ENCODE measurements around the gene ALG14. TPM values are rescaled to one million over a fixed set of nuclear protein-coding genes. Genes with fewer than 3 reads are reported as not detected.

Gene ALG14
- total and polyA plus RNA-seq, 2 donors (not counting 3 experiments of a cell fraction or from before 2014, with no cell fraction given), result 2.6 to 8.6 TPM

DNA sequence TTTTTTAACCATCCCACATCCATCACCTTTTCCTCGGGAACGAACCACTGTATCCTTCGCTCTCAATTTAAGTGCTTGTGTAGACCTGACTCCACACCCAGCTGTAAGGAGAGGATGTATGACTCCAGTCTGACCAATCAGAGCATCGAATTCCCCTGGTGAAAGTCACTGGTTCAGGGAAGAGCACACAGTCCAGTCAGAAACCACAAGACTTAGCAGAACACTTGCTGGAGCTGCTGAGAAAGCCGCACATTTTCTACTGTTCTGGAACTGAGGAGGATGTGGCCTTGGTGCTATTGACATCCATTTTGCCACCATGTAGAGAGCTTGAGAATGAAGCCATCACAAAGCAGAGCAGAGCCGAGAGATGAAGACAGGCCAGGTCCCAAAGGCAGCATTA, 86.0 kb downstream of the ALG14 start:
- Histone ChIP-seq H3K4me3 (replicated peaks in 1 of 3; ENCODE audit: insufficient read depth in 1 of 3, low read depth in 1 of 3, low read length in 3 of 3) (no peak overlapping the region), H3K9me3 (replicated peaks; ENCODE audit: control insufficient read depth, insufficient read depth, low read length) (no peaks in the 10 kb centered on the region), H3K79me2 (ENCODE audit: control insufficient read depth, insufficient read depth, low read length) (no peaks in the 10 kb centered on the region), H3K27ac (ENCODE audit: insufficient read depth, low read depth, low read length) (no peak overlapping the region), H3K9ac (replicated peaks; ENCODE audit: extremely low read depth, insufficient read depth, low read length) (no peak overlapping the region), H2AFZ (ENCODE audit: low read depth, low read length) (no peak overlapping the region), H4K20me1 (replicated peaks; ENCODE audit: control insufficient read depth, extremely low read depth, insufficient read depth, low read length) (no peaks in the 10 kb centered on the region), H3K4me2 (ENCODE audit: insufficient read depth, low read length) (no peak overlapping the region), H3K4me1 (ENCODE audit: control insufficient read depth, extremely low read depth, insufficient read depth, low read length) (peaks cover 17% of the 10 kb centered on the region), H3K9me1 (replicated peaks; ENCODE audit: control insufficient read depth, extremely low read depth, insufficient read depth, low read length) (no peaks in the 10 kb centered on the region), H3K27me3 (ENCODE audit: control insufficient read depth in 2 of 2, insufficient read depth in 2 of 2, low read length in 2 of 2) (no peaks in the 10 kb centered on the region), H3K36me3 (ENCODE audit: control insufficient read depth in 2 of 2, extremely low read depth in 1 of 2, insufficient read depth in 2 of 2, low read length in 2 of 2) (no peaks in the 10 kb centered on the region)
- no TSS peak for BruUV-seq (replicated peaks)
- intact Hi-C loops (cut with micrococcal nuclease), result no loop called here
- ChIA-PET POLR2A (no interaction called here), CTCF (interaction anchor here (1.7 kb wide), 1 partner anchor 50 kb away, joined by 5 read pairs; no protein-coding TSS in a partner anchor)
- no peak for TF ChIP-seq JUN (IDR thresholded peaks at IDR 0.05; ENCODE audit: borderline replicate concordance, insufficient read depth, insufficient read length, low read depth)
- TF ChIP-seq FOS (IDR thresholded peaks at IDR 0.05; ENCODE audit: borderline replicate concordance, insufficient read depth, low read length), result no peak
- no peak for TF ChIP-seq EZH2 (IDR thresholded peaks at IDR 0.05; ENCODE audit: borderline replicate concordance, low read depth, low read length, severe bottlenecking)
- TF ChIP-seq MYC (IDR thresholded peaks at IDR 0.05; ENCODE audit: low read depth, low read length), result no peak
- TF ChIP-seq, protein P1, sequence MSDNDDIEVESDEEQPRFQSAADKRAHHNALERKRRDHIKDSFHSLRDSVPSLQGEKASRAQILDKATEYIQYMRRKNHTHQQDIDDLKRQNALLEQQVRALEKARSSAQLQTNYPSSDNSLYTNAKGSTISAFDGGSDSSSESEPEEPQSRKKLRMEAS (IDR thresholded peaks at IDR 0.05; ENCODE audit: insufficient read depth, insufficient read length), result no peak
- no peak for TF ChIP-seq POLR2AphosphoS5 (IDR thresholded peaks at IDR 0.05; ENCODE audit: insufficient read depth, low read depth, low read length)
- no peak for TF ChIP-seq GATA2 (IDR thresholded peaks at IDR 0.05; ENCODE audit: insufficient read depth, insufficient read length, low read depth, low read length)
- TF ChIP-seq POLR2A (IDR thresholded peaks at IDR 0.05; ENCODE audit: low read depth, low read length), result no peak
- TF ChIP-seq, protein P2, sequence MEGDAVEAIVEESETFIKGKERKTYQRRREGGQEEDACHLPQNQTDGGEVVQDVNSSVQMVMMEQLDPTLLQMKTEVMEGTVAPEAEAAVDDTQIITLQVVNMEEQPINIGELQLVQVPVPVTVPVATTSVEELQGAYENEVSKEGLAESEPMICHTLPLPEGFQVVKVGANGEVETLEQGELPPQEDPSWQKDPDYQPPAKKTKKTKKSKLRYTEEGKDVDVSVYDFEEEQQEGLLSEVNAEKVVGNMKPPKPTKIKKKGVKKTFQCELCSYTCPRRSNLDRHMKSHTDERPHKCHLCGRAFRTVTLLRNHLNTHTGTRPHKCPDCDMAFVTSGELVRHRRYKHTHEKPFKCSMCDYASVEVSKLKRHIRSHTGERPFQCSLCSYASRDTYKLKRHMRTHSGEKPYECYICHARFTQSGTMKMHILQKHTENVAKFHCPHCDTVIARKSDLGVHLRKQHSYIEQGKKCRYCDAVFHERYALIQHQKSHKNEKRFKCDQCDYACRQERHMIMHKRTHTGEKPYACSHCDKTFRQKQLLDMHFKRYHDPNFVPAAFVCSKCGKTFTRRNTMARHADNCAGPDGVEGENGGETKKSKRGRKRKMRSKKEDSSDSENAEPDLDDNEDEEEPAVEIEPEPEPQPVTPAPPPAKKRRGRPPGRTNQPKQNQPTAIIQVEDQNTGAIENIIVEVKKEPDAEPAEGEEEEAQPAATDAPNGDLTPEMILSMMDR (IDR thresholded peaks at IDR 0.05; ENCODE audit: extremely low read depth in 1 of 2, insufficient read depth in 1 of 2, low read depth in 1 of 2, low read length in 2 of 2), result no peak
- DNase-seq (ENCODE audit: low read depth, low spot score) (no peak), FAIRE-seq (no peak)
- dilution Hi-C loops (cut with MboI; ENCODE audit: extremely low pct_ligation_motif_present, low sequenced_read_pairs), result no loop called here

All from endothelial cell of umbilical vein (primary cell).